Measurements from ENCODE around the gene LRFN2. TPM values are rescaled to one million over a fixed set of nuclear protein-coding genes. Genes with fewer than 3 reads are reported as not detected.

Gene LRFN2
- total RNA-seq, 3 donors from 2014 or later (not counting 1 experiment from before 2014, with no cell fraction given) = 3.0 to 3.6 (median 3.5) TPM

DNA sequence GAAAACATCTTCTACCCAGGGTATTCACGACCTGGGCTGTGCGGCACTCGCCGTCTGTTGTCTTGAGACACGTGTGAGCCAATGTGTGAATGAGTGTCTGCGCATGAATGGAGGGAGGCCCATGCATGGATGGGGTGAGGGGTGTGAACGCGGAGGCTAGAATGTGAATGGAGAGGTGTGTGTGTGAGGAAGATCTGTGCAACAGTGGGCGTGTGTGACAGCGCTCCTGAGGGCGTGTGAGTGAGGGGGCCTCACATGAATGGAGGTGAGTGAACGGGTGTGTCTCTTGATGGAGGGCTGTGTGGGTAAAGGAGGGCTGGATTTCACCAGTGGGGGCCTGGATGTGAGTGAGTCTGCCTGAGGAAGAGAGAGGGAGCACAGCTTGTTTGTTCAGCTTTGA lies 146.0 kb downstream of the LRFN2 start:
- WGBS (ENCODE audit: insufficient coverage) = 95% methylated on average over 12 of the region's 12 CpGs
- Mint-ChIP-seq H3K27ac (peak overlapping the region in 1 of 2 donors; percentile 90), H3K27me3 (ENCODE audit: low read depth in 2 of 2) (peaks cover 0 to 4% of the 10 kb centered on the region in 2 donors), H3K36me3 (no peaks in the 10 kb centered on the region), H3K4me3 (no peak overlapping the region), H3K9me3 (no peaks in the 10 kb centered on the region), H3K4me1 (peaks cover 41 to 73% of the 10 kb centered on the region in 2 donors)
- H3K4me1 ChIP-seq (ENCODE audit: control insufficient read depth, insufficient read depth, low read length) = peaks cover 26% of the 10 kb centered on the region
- TF ChIP-seq, protein P1, sequence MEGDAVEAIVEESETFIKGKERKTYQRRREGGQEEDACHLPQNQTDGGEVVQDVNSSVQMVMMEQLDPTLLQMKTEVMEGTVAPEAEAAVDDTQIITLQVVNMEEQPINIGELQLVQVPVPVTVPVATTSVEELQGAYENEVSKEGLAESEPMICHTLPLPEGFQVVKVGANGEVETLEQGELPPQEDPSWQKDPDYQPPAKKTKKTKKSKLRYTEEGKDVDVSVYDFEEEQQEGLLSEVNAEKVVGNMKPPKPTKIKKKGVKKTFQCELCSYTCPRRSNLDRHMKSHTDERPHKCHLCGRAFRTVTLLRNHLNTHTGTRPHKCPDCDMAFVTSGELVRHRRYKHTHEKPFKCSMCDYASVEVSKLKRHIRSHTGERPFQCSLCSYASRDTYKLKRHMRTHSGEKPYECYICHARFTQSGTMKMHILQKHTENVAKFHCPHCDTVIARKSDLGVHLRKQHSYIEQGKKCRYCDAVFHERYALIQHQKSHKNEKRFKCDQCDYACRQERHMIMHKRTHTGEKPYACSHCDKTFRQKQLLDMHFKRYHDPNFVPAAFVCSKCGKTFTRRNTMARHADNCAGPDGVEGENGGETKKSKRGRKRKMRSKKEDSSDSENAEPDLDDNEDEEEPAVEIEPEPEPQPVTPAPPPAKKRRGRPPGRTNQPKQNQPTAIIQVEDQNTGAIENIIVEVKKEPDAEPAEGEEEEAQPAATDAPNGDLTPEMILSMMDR (IDR thresholded peaks at IDR 0.05) = no peak
- H3K27ac ChIP-seq (ENCODE audit: low read length) = no peak overlapping the region
- no peak overlapping the region for H3K4me3 ChIP-seq (ENCODE audit: low read length)
- intact Hi-C loops (cut with micrococcal nuclease) = no loop called here
- no peak for DNase-seq
- no peaks in the 10 kb centered on the region for H3K9me3 ChIP-seq (ENCODE audit: control insufficient read depth, insufficient read depth, low read length)
- no peaks in the 10 kb centered on the region for H3K36me3 ChIP-seq (ENCODE audit: control insufficient read depth, insufficient read depth, low read length)
- H3K27me3 ChIP-seq (ENCODE audit: control insufficient read depth, insufficient read depth, low read length) = no peaks in the 10 kb centered on the region
- no peak for ATAC-seq

DNA sequence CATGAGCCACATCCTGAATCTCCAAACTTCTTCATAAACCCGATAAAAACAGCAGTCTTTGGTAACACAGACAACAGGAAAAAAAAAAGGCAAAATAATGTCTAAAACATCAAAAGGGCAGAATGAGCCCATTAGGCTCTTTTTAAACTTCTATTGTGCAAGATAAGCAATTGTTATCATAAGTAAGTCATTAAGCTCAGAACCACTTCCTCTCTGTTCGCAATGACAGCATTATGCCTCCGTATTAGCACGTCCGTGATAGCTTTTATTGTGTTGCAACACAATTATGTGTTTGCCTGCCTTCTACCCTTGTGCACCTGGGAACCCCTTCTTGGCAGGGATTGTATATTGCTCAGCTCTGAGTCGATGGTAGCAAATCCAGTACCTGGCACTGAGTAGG lies 147.1 kb downstream of the LRFN2 start:
- Mint-ChIP-seq H3K27me3 (ENCODE audit: low read depth in 2 of 2) (peaks cover 0 to under 1% of the 10 kb centered on the region in 2 donors), H3K27ac (peak overlapping the region; percentile 66 to 90), H3K9me3 (no peaks in the 10 kb centered on the region), H3K36me3 (no peaks in the 10 kb centered on the region), H3K4me1 (peaks cover 42 to 72% of the 10 kb centered on the region in 2 donors), H3K4me3 (peak overlapping the region; percentile 72)
- TF ChIP-seq, protein P1 (IDR thresholded peaks at IDR 0.05) = no peak
- Histone ChIP-seq H3K4me1 (ENCODE audit: control insufficient read depth, insufficient read depth, low read length) (peaks cover 27% of the 10 kb centered on the region), H3K27me3 (ENCODE audit: control insufficient read depth, insufficient read depth, low read length) (no peaks in the 10 kb centered on the region), H3K4me3 (ENCODE audit: low read length) (no peak overlapping the region), H3K27ac (ENCODE audit: low read length) (no peak overlapping the region), H3K9me3 (ENCODE audit: control insufficient read depth, insufficient read depth, low read length) (no peaks in the 10 kb centered on the region), H3K36me3 (ENCODE audit: control insufficient read depth, insufficient read depth, low read length) (no peaks in the 10 kb centered on the region)
- ATAC-seq (peak; percentile 24 to 40 (median 26)), DNase-seq (peak in 1 of 2 donors; percentile 5)
- 47% methylated on average over 6 of the region's 6 CpGs for WGBS (ENCODE audit: insufficient coverage)
- intact Hi-C loops (cut with micrococcal nuclease) = no loop called here

DNA sequence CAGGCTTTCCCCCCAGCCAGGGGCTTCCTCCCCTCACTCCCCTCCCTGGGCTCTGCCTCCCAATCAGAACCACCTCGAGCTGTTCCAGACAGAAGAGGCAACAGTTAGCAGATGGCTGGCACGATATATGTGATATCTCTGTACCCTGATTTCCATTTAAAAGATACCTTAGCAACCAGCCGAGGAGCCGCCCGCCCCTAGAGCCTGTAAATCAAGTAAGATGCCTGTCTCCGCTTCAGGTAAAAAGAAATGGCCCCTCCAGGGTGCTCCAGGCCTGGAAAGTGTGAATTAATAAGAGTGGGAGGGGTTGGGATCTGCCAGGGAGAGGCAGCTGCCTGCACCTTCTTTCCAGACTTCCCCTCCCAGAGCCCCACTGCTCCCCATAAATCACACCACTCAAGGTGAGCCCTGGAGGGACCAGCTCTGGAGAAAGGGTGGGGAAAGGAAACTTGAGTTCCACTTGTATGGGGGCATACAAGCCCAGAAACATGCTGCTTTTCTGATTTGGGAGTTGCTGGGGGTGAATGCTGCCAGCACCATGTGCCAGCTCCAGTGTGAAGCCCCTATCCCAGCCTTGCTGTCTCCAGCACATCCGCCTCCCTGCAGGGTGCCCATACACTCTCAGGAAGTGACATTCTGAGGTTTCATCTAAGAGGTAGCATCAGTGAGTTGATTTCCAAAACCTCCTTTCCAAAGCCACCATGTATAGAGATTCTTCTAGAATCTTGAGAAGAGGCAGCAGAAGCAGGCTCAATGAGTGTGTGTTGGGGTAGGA lies 148.0 kb downstream of the LRFN2 start:
- H3K27me3 ChIP-seq (ENCODE audit: control insufficient read depth, insufficient read depth, low read length) = no peaks in the 10 kb centered on the region
- no peaks in the 10 kb centered on the region for H3K9me3 ChIP-seq (ENCODE audit: control insufficient read depth, insufficient read depth, low read length)
- ATAC-seq (no peak), DNase-seq (no peak)
- no peaks in the 10 kb centered on the region for H3K36me3 ChIP-seq (ENCODE audit: control insufficient read depth, insufficient read depth, low read length)
- H3K27ac ChIP-seq (ENCODE audit: low read length) = no peak overlapping the region
- no peaks in the 10 kb centered on the region for H3K36me3 Mint-ChIP-seq
- H3K4me1 Mint-ChIP-seq = peaks cover 42 to 67% of the 10 kb centered on the region in 2 donors
- peaks cover 27% of the 10 kb centered on the region for H3K4me1 ChIP-seq (ENCODE audit: control insufficient read depth, insufficient read depth, low read length)
- H3K9me3 Mint-ChIP-seq = no peaks in the 10 kb centered on the region
- no peak overlapping the region for H3K4me3 Mint-ChIP-seq
- peak overlapping the region; percentile 66 to 90 for H3K27ac Mint-ChIP-seq
- no peak overlapping the region for H3K4me3 ChIP-seq (ENCODE audit: low read length)
- 69% methylated on average over 7 of the region's 7 CpGs for WGBS (ENCODE audit: insufficient coverage)
- TF ChIP-seq, protein P1 (IDR thresholded peaks at IDR 0.05) = no peak
- intact Hi-C loops (cut with micrococcal nuclease) = no loop called here
- H3K27me3 Mint-ChIP-seq (ENCODE audit: low read depth in 2 of 2) = no peaks in the 10 kb centered on the region

All from natural killer cell (primary cell).